ENCODE measurements around the gene C21orf58.

The C21orf58 gene

GRCh38 chr21:46352913-46353312, 29.2 kb upstream of the C21orf58 start:
- DNase-seq = no peak

GRCh38 chr21:46352164-46352515, 28.5 kb upstream of the C21orf58 start:
- DNase-seq = no peak

- no peak for DNase-seq
These were observed 27.9 kb upstream of the C21orf58 start for GRCh38 chr21:46351476-46352163.

- DNase-seq = no peak
These were observed 27.3 kb upstream of the C21orf58 start for GRCh38 chr21:46350981-46351380.

GRCh38 chr21:46350571-46350970, 26.9 kb upstream of the C21orf58 start:
- DNase-seq = no peak

- no peak for DNase-seq
These were observed 25.6 kb upstream of the C21orf58 start for GRCh38 chr21:46349134-46349760.

- no peak for DNase-seq
These were observed 24.2 kb upstream of the C21orf58 start for GRCh38 chr21:46347791-46348381.

- no peak for DNase-seq
These were observed 23.5 kb upstream of the C21orf58 start for GRCh38 chr21:46347203-46347550.

GRCh38 chr21:46346296-46347202, 22.9 kb upstream of the C21orf58 start:
- no peak for DNase-seq

GRCh38 chr21:46345861-46346260, 22.2 kb upstream of the C21orf58 start:
- DNase-seq = no peak

- no peak for DNase-seq
These were observed 20.7 kb upstream of the C21orf58 start for GRCh38 chr21:46344219-46344915.

GRCh38 chr21:46340998-46341397, 17.3 kb upstream of the C21orf58 start:
- no peak for DNase-seq

- no peak for DNase-seq
These were observed 12.9 kb upstream of the C21orf58 start for GRCh38 chr21:46336603-46337002.

- no peak for DNase-seq
These were observed 10.9 kb upstream of the C21orf58 start for GRCh38 chr21:46334351-46335140.

- no peak for DNase-seq
These were observed 6.1 kb upstream of the C21orf58 start for GRCh38 chr21:46329796-46330195.

GRCh38 chr21:46328151-46328550, 4.5 kb upstream of the C21orf58 start:
- no peak for DNase-seq

GRCh38 chr21:46327711-46328110, 4.0 kb upstream of the C21orf58 start:
- DNase-seq = no peak

- DNase-seq = no peak
These were observed 2.5 kb upstream of the C21orf58 start for GRCh38 chr21:46326110-46326703.

- peak; percentile 32 for DNase-seq
These were observed 1.6 kb upstream of the C21orf58 start for GRCh38 chr21:46325073-46325912.

- DNase-seq = peak; percentile 85
These were observed 861 bp upstream of the C21orf58 start for GRCh38 chr21:46324390-46325072.
